H1 (cell line): ENCODE data around the gene AQP7. TPM values are rescaled to one million over a fixed set of nuclear protein-coding genes. Genes with fewer than 3 reads are reported as not detected.

Experiments
- CTCF ChIA-PET: fragments of 300-600 bp; sonication (Branson Sonifier 250); formaldehyde crosslinking; loops from one replicate; lab custom pipeline; 2021; ENCODE audit not compliant: partially characterized antibody; lab: Charles Lee
- POLR2A ChIA-PET: fragments of 300-600 bp; sonication (Branson Sonifier 250); formaldehyde crosslinking; loops from one replicate; lab custom pipeline; 2021; ENCODE audit warnings: inconsistent platforms; ENCODE audit not compliant: partially characterized antibody; lab: Charles Lee
- DNase-seq, 2 experiments: peaks; one replicate each; pipeline versions ENCODE4 v3.0.0 to v3.0.0-alpha.2; 2010 to 2022; ENCODE audit warnings: low spot score in 2 of 2, low read depth in 1 of 2, mixed read lengths in 1 of 2
- FAIRE-seq: peaks from 2 replicates; lab custom pipeline; 2011; peaks lifted over from hg19 to GRCh38; lab: Jason Lieb, UNC
- H2AFZ ChIP-seq: 2 replicates; pipeline ENCODE4 v1.8.1; 2012; ENCODE audit warnings: low read length, inconsistent platforms
- H2AK5ac ChIP-seq: 2 replicates; pipeline ENCODE4 v1.6.1; 2013; ENCODE audit warnings: low read depth, low read length
- H2BK120ac ChIP-seq: replicated peaks from 2 replicates; pipeline ENCODE3; 2013; ENCODE audit warnings: low read depth, low read length, inconsistent platforms
- H2BK12ac ChIP-seq: 2 replicates; pipeline ENCODE4 v1.6.1; 2013; ENCODE audit warnings: low read depth, low read length
- H2BK15ac ChIP-seq: 2 replicates; pipeline ENCODE4 v1.6.1; 2013; ENCODE audit warnings: low read length
- H2BK20ac ChIP-seq: 2 replicates; pipeline ENCODE4 v1.6.1; 2013; ENCODE audit warnings: low read length
- H2BK5ac ChIP-seq: 2 replicates; pipeline ENCODE4 v1.6.1; 2013; ENCODE audit warnings: low read depth, low read length
- H3K14ac ChIP-seq: 2 replicates; pipeline ENCODE4 v1.6.1; 2013; ENCODE audit warnings: inconsistent platforms; ENCODE audit not compliant: insufficient read length
- H3K18ac ChIP-seq: 2 replicates; pipeline ENCODE4 v1.6.1; 2013; ENCODE audit warnings: low read length; ENCODE audit errors: extremely low read depth
- H3K23ac ChIP-seq: 2 replicates; pipeline ENCODE4 v1.6.1; 2013; ENCODE audit warnings: inconsistent platforms; ENCODE audit not compliant: insufficient read length
- H3K23me2 ChIP-seq: 2 replicates; pipeline ENCODE4 v1.6.1; 2013; ENCODE audit warnings: low read depth, low read length
- H3K27ac ChIP-seq: 2 replicates; pipeline ENCODE4 v1.6.1; 2011; ENCODE audit warnings: low read depth, low read length, inconsistent platforms
- H3K27me3 ChIP-seq, 4 experiments: replicated peaks in 1 of 4; 1 replicate in 1 of 4; 2 replicates in 3 of 4; pipeline versions ENCODE4 v1.6.1 to v1.8.1; 2011 to 2013; ENCODE audit warnings: low read length in 3 of 4, mild to moderate bottlenecking in 3 of 4, inconsistent platforms in 2 of 4, mixed read lengths in 2 of 4, moderate library complexity in 1 of 4; ENCODE audit not compliant: control insufficient read depth in 3 of 4, insufficient read depth in 3 of 4; ENCODE audit errors: extremely low read depth in 1 of 4
- H3K36me3 ChIP-seq, 4 experiments: 2 replicates each; pipeline versions ENCODE4 v1.6.1 to v1.8.1; 2011 to 2013; ENCODE audit warnings: mild to moderate bottlenecking in 4 of 4, low read length in 3 of 4, moderate library complexity in 2 of 4, control low read depth in 1 of 4, inconsistent platforms in 1 of 4; ENCODE audit not compliant: insufficient read depth in 4 of 4, control insufficient read depth in 2 of 4
- H3K4ac ChIP-seq: replicated peaks from 2 replicates; pipeline ENCODE3; 2013; ENCODE audit warnings: low read length, low read depth, mixed read lengths, inconsistent platforms; ENCODE audit not compliant: insufficient read length
- H3K4me1 ChIP-seq, 4 experiments: replicated peaks in 1 of 4; 1 replicate in 1 of 4; 2 replicates in 3 of 4; pipeline versions ENCODE4 v1.6.1 to v1.8.1; 2011 to 2013; ENCODE audit warnings: low read length in 3 of 4, inconsistent platforms in 2 of 4, mixed read lengths in 1 of 4; ENCODE audit not compliant: insufficient read depth in 4 of 4, control insufficient read depth in 3 of 4
- H3K4me2 ChIP-seq, 2 experiments: 2 replicates each; pipeline versions ENCODE4 v1.6.1 to v1.8.1; 2011 to 2013; ENCODE audit warnings: low read depth in 2 of 2, low read length in 2 of 2, control low read depth in 1 of 2, inconsistent platforms in 1 of 2, mild to moderate bottlenecking in 1 of 2; ENCODE audit not compliant: insufficient read depth in 1 of 2
- H3K4me3 ChIP-seq, 4 experiments: fragments of 200-600, 300-600 bp in 1 of 4; sonication (generic), shearing (Covaris generic), sonication (Bioruptor Twin) in 1 of 4; 2 replicates each; pipeline versions ENCODE4 v1.5.1 to v1.8.1; 2011 to 2016; ENCODE audit warnings: low read length in 4 of 4, low read depth in 3 of 4, control low read depth in 2 of 4, inconsistent platforms in 2 of 4, mild to moderate bottlenecking in 2 of 4, mixed read lengths in 1 of 4, moderate library complexity in 1 of 4; ENCODE audit not compliant: insufficient read depth in 2 of 4; ENCODE audit errors: extremely low read depth in 1 of 4
- H3K56ac ChIP-seq: replicated peaks from 2 replicates; pipeline ENCODE3; 2013; ENCODE audit warnings: low read depth, mild to moderate bottlenecking, mixed read lengths, low read length, inconsistent platforms; ENCODE audit not compliant: insufficient read length
- H3K79me1 ChIP-seq: 2 replicates; pipeline ENCODE4 v1.6.1; 2013; ENCODE audit warnings: low read depth, low read length, control low read depth
- H3K79me2 ChIP-seq, 2 experiments: 2 replicates each; pipeline versions ENCODE4 v1.6.1 to v1.8.1; 2012 to 2013; ENCODE audit warnings: low read length in 2 of 2, mild to moderate bottlenecking in 2 of 2, inconsistent platforms in 1 of 2; ENCODE audit not compliant: insufficient read depth in 2 of 2, control insufficient read depth in 1 of 2
- H3K9ac ChIP-seq, 4 experiments: replicated peaks in 1 of 4; 1 replicate in 1 of 4; 2 replicates in 3 of 4; pipeline versions ENCODE4 v1.6.1 to v1.8.1; 2011 to 2013; ENCODE audit warnings: low read depth in 3 of 4, low read length in 3 of 4, control low read depth in 2 of 4, mild to moderate bottlenecking in 2 of 4, moderate library complexity in 2 of 4, inconsistent platforms in 1 of 4; ENCODE audit errors: extremely low read depth in 1 of 4
- H3K9me3 ChIP-seq, 2 experiments: 2 replicates each; pipeline versions ENCODE4 v1.6.1 to v1.8.1; 2012 to 2013; ENCODE audit warnings: mild to moderate bottlenecking in 2 of 2, moderate library complexity in 2 of 2, control low read depth in 1 of 2, inconsistent platforms in 1 of 2, low read depth in 1 of 2, low read length in 1 of 2, mixed read lengths in 1 of 2; ENCODE audit not compliant: insufficient read depth in 2 of 2
- H4K20me1 ChIP-seq, 2 experiments: replicated peaks in 1 of 2; 2 replicates each; pipeline versions ENCODE3 to v1.8.1; 2011 to 2013; ENCODE audit warnings: inconsistent platforms in 2 of 2, low read length in 2 of 2, mild to moderate bottlenecking in 1 of 2; ENCODE audit not compliant: insufficient read depth in 2 of 2, control insufficient read depth in 1 of 2
- H4K5ac ChIP-seq: 2 replicates; pipeline ENCODE4 v1.6.1; 2013; ENCODE audit warnings: low read length, low read depth, mixed read lengths, inconsistent platforms; ENCODE audit not compliant: insufficient read length
- H4K8ac ChIP-seq: 2 replicates; pipeline ENCODE4 v1.8.0; 2013; ENCODE audit warnings: mild to moderate bottlenecking, moderate library complexity, low read length, inconsistent platforms; ENCODE audit not compliant: insufficient read depth; ENCODE audit errors: extremely low read depth
- H4K91ac ChIP-seq: replicated peaks from 2 replicates; pipeline ENCODE3; 2013; ENCODE audit warnings: low read length, mixed read lengths, inconsistent platforms; ENCODE audit not compliant: insufficient read length
- BACH1 ChIP-seq: IDR thresholded peaks from 2 replicates; pipeline ENCODE4 v1.6.1; 2012; ENCODE audit warnings: low read length, improper control_type of control experiment
- CEBPB ChIP-seq: IDR thresholded peaks from 2 replicates; pipeline ENCODE4 v1.6.1; 2012; ENCODE audit warnings: low read depth, low read length
- EGR1 ChIP-seq: IDR thresholded peaks from 2 replicates; pipeline ENCODE4 v1.6.1; 2011; ENCODE audit warnings: low read depth, low read length, borderline replicate concordance
- FOSL1 ChIP-seq: IDR thresholded peaks from 2 replicates; pipeline ENCODE4 v1.6.1; 2011; ENCODE audit warnings: mild to moderate bottlenecking, low read depth, low read length, moderate library complexity; ENCODE audit not compliant: insufficient read depth
- JUND ChIP-seq: IDR thresholded peaks from 2 replicates; pipeline ENCODE4 v1.6.1; 2011; ENCODE audit warnings: mild to moderate bottlenecking, improper control_type of control experiment, low read length
- KDM4A ChIP-seq: IDR thresholded peaks from one replicate; pipeline ENCODE4 v1.7.1; 2012; ENCODE audit warnings: low read depth, mild to moderate bottlenecking, moderate library complexity, low read length, inconsistent platforms; ENCODE audit not compliant: severe bottlenecking
- KDM5A ChIP-seq: fragments of 200-600 bp; IDR thresholded peaks from 2 replicates; pipeline ENCODE4 v1.7.1; 2012; ENCODE audit warnings: mild to moderate bottlenecking, low read length, inconsistent platforms, mixed read lengths
- NRF1 ChIP-seq: IDR thresholded peaks from 2 replicates; pipeline ENCODE4 v1.6.1; 2011; ENCODE audit warnings: mild to moderate bottlenecking, low read depth, low read length, improper control_type of control experiment
- POLR2A ChIP-seq, 2 experiments: IDR thresholded peaks; 1 replicate in 1 of 2; 2 replicates in 1 of 2; pipeline ENCODE4 v1.6.1; 2011; ENCODE audit warnings: low read depth in 2 of 2, low read length in 2 of 2, mild to moderate bottlenecking in 2 of 2; ENCODE audit errors: control extremely low read depth in 1 of 2
- RBBP5 ChIP-seq: IDR thresholded peaks from 2 replicates; pipeline ENCODE4 v1.7.1; 2012; ENCODE audit warnings: low read depth, mild to moderate bottlenecking, inconsistent platforms, low read length, moderate library complexity, borderline replicate concordance
- RNF2 ChIP-seq: fragments of 200-900, 300-1000 bp; sonication (generic); IDR thresholded peaks from 2 replicates; pipeline ENCODE4 v1.7.1; 2016; ENCODE audit warnings: borderline replicate concordance, low read depth, mild to moderate bottlenecking, antibody characterized with exemption, low read length; ENCODE audit not compliant: poor library complexity, severe bottlenecking; ENCODE audit errors: missing control alignments
- SAP30 ChIP-seq: fragments of 300-600 bp; sonication (generic); IDR thresholded peaks from 2 replicates; pipeline ENCODE4 v1.7.1; 2012; ENCODE audit warnings: low read length, moderate library complexity, mild to moderate bottlenecking, inconsistent platforms; ENCODE audit not compliant: insufficient read depth, insufficient replicate concordance
- SIN3A ChIP-seq, 2 experiments: IDR thresholded peaks in 1 of 2; conservative IDR thresholded peaks in 1 of 2; 2 replicates each; pipeline ENCODE4 v1.6.1; 2011 to 2012; ENCODE audit warnings: low read length in 2 of 2, improper control_type of control experiment in 1 of 2, low read depth in 1 of 2, mild to moderate bottlenecking in 1 of 2
- SRF ChIP-seq: IDR thresholded peaks from 2 replicates; pipeline ENCODE4 v1.6.1; 2011; ENCODE audit warnings: mild to moderate bottlenecking, low read depth, low read length, moderate library complexity
- WGBS, 2 experiments: shearing (Covaris generic) in 1 of 2; methylation state at CpG; one replicate each; pipeline versions ENCODE4 v1.1.6 to v1.1.7; 2013 to 2015; ENCODE audit warnings: low lambda C conversion rate in 2 of 2, mixed read lengths in 2 of 2, inconsistent platforms in 1 of 2, low coverage in 1 of 2, missing lambda C conversion rate in 1 of 2; ENCODE audit not compliant: insufficient replicate concordance in 2 of 2, insufficient coverage in 1 of 2, insufficient read length in 1 of 2; ENCODE audit errors: extremely low coverage in 1 of 2, missing lambda C conversion rate in 1 of 2; 5-methylcytosine and 5-hydroxymethylcytosine counted together
- polyA plus RNA-seq, 7 experiments: library from polyadenylated mRNA; depleted of rRNA in 3 of 7; stranded (reverse) in 5 of 7; unstranded in 2 of 7; fragments of >200 nt in 5 of 7; fragments of 200-250 nt in 2 of 7; gene quantifications; 1 replicate in 5 of 7; 2 replicates in 1 of 7; 4 replicates in 1 of 7; pipeline versions ENCODE4 v1.2.1 to v1.2.3, GENCODE V29; 2011 to 2013; ENCODE audit warnings: missing spikeins in 2 of 7, mixed read lengths in 2 of 7
- total RNA-seq: library from RNA; stranded (reverse); fragmentation: NEBNext Ultra II Directional; extraction: Animal tissue kit (Norgen Biotek cat#: 25700); gene quantifications from 2 replicates; pipeline ENCODE4 v1.2.1, GENCODE V29; 2021

AQP7 gene
- total and polyA plus RNA-seq, 2 of the 8 experiments (the other 6 are each of a cell fraction or from before 2014, with no cell fraction given) = not detected

- H2BK120ac ChIP-seq = no peak overlapping the region
- no peak overlapping the region; the same call in 1 of the 2 replicates for H4K8ac ChIP-seq
- H3K23me2 ChIP-seq = no peaks in the 10 kb centered on the region
- no peak overlapping the region for H3K4me2 ChIP-seq
- H3K27ac ChIP-seq = no peak overlapping the region
- no peak overlapping the region for H2AFZ ChIP-seq
- DNase-seq (no peak), FAIRE-seq (no peak)
- H3K27me3 ChIP-seq = no peaks in the 10 kb centered on the region; a peak in 1 of 7 replicates
- no peaks in the 10 kb centered on the region for H3K79me1 ChIP-seq
- H2BK5ac ChIP-seq = no peak overlapping the region
- no peak overlapping the region for H2BK12ac ChIP-seq
- H3K4me1 ChIP-seq = peaks cover 0 to 14% (median 7%) of the 10 kb centered on the region in 4 experiments; a peak in 3 of 7 replicates
- H3K4ac ChIP-seq = no peak overlapping the region
- H4K5ac ChIP-seq = no peak overlapping the region
- H2BK20ac ChIP-seq = no peak overlapping the region
- no peaks in the 10 kb centered on the region for H3K36me3 ChIP-seq
- no peak overlapping the region for H3K56ac ChIP-seq
- H3K79me2 ChIP-seq = no peaks in the 10 kb centered on the region
- no peak overlapping the region for H3K18ac ChIP-seq
- no peak overlapping the region for H3K9ac ChIP-seq
- ChIA-PET POLR2A (interaction anchor here (1.3 kb wide), 1 partner anchor 14 kb away, joined by 3 read pairs; no protein-coding TSS in a partner anchor), CTCF (interaction anchor here (1.0 to 9.1 kb wide), 6 partner anchors 13 to 65 kb away, joined by 3 to 63 read pairs (median 5); no protein-coding TSS in a partner anchor)
- H4K20me1 ChIP-seq = no peaks in the 10 kb centered on the region
- WGBS, 2 experiments = 90% methylated on average over 7 of the region's 7 CpGs; no CpG with 5 or more reads in 1 of the 2 experiments
- no peak overlapping the region for H4K91ac ChIP-seq
- no peaks in the 10 kb centered on the region for H3K9me3 ChIP-seq
- no peak overlapping the region for H3K14ac ChIP-seq
- H3K4me3 ChIP-seq = no peak overlapping the region
- no peak overlapping the region for H3K23ac ChIP-seq
- H2AK5ac ChIP-seq = no peak overlapping the region
- no peak overlapping the region for H2BK15ac ChIP-seq
- TF ChIP-seq NRF1 (no peak), FOSL1 (no peak), BACH1 (no peak), SIN3A (conservative IDR thresholded peaks at IDR 0.05 in 1 of 2, IDR thresholded peaks at IDR 0.05 in 1 of 2; ENCODE audit: low read depth in 1 of 2, low read length in 2 of 2) (no peak), SRF (no peak), EGR1 (no peak), RBBP5 (no peak), POLR2A (IDR thresholded peaks at IDR 0.05; ENCODE audit: control extremely low read depth in 1 of 2, low read depth in 2 of 2, low read length in 2 of 2) (no peak), CEBPB (no peak), KDM5A (no peak), JUND (no peak), KDM4A (no peak), SAP30 (no peak), RNF2 (no peak)
These were observed 37.8 kb upstream of the AQP7 start for GRCh38 chr9:33440204-33440603.
